Measurements from ENCODE around the gene CRACR2B. TPM values are rescaled to one million over a fixed set of nuclear protein-coding genes. Genes with fewer than 3 reads are reported as not detected.

The CRACR2B gene
- total RNA-seq, 1 donor from 2014 or later, result 40.5 TPM

DNA sequence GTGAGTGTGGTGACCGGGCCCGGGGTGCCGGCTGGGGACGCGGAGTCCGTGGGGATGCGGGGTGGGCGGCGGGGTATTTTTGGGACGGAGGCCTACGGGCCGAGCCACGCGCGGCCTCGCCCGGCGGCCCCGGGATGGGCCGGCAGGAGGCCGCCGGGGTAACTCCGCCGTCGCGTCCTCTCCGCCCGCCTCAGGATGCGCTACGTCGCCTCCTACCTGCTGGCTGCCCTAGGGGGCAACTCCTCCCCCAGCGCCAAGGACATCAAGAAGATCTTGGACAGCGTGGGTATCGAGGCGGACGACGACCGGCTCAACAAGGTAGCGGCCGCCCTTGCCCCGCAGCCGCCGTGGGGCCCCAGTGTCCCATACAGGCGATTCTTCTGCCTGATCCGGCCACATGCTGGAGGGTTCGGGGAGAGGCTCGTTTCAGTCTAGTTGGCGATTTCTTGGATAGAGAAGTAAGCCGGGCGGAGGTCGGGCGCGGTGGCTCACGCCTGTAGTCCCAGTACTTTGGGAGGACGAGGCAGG lies 17.6 kb upstream of the CRACR2B start:
- no peak for DNase-seq (ENCODE audit: low spot score)

DNA sequence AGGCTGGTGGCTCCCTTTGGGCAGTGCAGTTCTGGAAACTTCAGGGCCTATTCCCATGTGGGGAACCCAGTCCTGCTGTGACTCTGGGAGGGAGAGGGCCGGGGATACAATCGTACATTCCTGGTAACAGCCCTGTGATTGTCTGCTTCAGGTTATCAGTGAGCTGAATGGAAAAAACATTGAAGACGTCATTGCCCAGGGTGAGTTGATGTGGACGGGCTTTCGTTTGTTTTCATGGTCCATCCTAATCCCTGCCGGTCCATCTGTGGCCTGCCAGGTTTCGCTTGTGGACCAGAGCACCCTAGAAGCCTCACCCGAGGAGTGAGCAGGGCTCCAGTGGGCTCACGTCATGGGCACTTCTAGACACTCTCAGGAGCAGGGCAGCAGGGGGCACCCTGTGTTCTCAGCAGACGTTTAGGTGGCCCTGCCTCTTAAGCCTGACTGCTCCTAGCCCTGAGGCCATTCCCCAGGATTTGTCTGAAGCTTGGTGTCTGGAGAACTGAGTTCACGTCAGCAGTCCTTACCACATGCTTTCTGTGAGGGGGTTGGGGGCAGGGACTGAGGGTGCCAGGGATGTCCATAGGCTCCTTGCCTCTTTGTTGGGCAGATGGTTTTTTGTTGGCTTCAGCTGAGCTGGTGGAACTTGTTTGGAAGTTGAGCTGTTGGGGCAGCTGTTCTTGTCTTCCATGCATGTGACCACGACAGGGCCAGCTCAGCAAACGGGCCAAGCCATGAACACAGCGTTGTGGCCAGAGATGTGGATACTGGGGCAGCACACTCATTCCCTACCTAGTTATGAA lies 16.1 kb upstream of the CRACR2B start:
- no peak for DNase-seq (ENCODE audit: low spot score)

DNA sequence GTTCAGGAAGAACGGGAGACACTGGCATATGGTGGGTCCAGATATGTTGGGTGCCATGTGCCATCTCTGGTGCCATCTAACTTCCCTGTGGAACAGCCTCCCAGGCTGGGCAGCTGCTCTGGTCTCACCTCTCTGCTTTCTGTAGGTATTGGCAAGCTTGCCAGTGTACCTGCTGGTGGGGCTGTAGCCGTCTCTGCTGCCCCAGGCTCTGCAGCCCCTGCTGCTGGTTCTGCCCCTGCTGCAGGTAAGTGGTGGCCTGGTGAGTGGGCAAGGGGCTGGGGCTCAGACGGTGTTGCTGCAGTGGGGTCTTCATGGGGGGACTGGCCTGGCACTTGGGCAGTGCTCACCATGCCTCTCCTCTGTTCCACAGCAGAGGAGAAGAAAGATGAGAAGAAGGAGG lies 15.3 kb upstream of the CRACR2B start:
- no peak for DNase-seq (ENCODE audit: low spot score)

DNA sequence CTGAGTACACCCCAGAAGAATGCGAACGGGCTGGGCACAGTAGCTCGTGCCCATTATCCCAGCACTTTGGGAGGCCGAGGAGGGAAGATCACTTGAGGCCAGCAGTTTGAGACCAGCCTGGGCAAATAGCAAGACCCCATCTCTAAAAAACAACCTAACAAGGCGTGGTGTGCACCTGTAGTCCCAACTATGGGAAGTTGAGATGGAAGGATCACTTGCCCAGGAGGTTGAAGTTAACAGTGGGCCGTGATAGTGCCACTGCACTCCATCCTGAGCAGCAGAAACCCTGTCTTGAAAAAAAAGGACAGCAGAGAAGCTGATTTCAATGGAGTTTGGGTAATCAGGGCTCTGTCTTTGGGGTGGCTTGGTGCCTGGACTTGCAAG lies 14.7 kb upstream of the CRACR2B start:
- DNase-seq (ENCODE audit: low spot score), result no peak

DNA sequence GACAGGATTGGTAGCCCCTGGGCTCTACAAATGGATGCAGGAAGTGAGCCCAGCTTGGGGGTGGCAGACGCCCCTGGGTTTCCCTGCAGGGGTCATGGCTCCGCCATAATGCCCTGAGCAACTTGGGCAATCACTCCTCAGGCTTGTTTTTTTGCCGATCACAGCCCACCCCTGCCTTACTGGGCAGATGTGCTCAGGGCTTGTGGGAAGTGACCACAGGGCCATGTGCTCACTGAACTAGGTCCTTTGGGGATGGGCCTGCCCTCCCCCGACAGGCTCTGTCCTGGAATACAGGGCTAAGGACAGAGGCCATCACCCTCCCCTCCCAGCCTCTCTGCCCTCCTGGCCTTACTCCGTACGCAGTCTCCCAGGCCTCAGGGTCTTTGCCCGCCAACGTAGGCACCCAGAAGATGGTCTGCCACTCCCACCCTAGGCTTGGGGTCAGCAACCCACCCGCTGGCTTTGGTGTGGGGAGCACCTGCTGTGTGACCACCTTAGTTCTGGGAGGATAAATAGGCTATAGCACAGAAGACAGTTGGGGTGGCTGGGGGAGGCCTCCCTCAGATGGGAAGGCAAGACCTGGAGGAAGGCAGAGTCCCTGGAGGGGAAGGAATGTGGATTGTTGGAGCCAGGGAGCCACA lies 14.1 kb upstream of the CRACR2B start:
- DNase-seq (ENCODE audit: low spot score), result no peak

GRCh38 chr11:815675-816432 lies 11.9 kb upstream of the CRACR2B start:
- no peak for DNase-seq (ENCODE audit: low spot score)

DNA sequence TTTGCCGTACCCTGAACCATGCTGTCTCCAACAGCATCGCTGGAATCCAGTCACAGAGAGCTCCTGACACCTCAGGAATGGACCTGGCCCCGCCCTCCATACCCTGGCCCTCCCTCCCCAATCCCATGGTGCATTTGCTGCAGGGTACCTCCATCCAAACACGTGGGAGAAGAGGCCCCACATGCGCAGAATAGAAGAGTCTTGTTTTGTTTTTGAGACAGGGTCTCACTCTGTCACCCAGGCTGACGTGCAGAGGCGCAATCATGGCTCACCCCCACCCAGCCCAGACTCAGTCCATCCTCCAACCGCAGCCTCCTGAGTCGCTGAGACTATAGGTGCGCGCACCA lies 11.3 kb upstream of the CRACR2B start:
- DNase-seq (ENCODE audit: low spot score), result no peak

- no peak for DNase-seq (ENCODE audit: low spot score)
Observed at GRCh38 chr11:818396-819128, 9.2 kb upstream of the CRACR2B start, which contains the start of gene PNPLA2. Gene PNPLA2, plus strand, starts transcription at chr11:818914. Its CDS starts 805 bp downstream, at chr11:819719.

DNA sequence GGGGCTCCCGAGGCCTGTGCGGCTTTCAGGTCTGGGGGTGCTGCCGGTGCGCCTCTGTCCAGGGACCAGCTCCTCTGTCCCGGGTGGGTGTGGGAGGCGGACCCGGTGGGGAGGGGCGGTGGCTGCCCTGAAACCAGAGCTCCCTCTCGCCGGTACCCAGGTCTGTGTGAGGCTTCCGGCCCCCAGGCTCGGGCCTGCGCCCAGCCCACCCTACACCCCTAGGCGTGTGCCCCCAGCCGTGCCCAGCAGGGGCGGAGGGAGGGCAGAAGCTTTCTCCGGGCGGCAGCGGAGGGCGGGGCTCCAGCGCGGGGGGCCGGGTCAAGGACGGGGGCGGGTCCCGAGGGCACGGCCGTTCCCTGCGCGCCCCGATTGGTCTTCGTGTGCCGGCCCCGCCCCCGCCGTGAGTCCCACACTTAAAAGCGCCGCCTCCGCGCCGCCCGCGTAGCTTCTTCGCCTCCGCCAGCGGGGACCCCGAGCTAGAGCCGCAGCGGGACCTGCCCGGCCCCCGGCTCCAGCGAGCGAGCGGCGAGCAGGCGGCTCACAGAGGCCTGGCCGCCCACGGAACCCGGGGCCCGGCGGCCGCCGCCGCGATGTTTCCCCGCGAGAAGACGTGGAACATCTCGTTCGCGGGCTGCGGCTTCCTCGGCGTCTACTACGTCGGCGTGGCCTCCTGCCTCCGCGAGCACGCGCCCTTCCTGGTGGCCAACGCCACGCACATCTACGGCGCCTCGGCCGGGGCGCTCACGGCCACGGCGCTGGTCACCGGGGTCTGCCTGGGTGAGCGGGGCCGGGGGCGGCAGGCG lies 8.4 kb upstream of the CRACR2B start:
- peak; percentile 92 for DNase-seq (ENCODE audit: low spot score)

GRCh38 chr11:819943-820649 lies 7.6 kb upstream of the CRACR2B start:
- DNase-seq (ENCODE audit: low spot score), result peak; percentile 89

- DNase-seq (ENCODE audit: low spot score), result peak; percentile 78
Observed at GRCh38 chr11:820655-821511, 6.8 kb upstream of the CRACR2B start.

DNA sequence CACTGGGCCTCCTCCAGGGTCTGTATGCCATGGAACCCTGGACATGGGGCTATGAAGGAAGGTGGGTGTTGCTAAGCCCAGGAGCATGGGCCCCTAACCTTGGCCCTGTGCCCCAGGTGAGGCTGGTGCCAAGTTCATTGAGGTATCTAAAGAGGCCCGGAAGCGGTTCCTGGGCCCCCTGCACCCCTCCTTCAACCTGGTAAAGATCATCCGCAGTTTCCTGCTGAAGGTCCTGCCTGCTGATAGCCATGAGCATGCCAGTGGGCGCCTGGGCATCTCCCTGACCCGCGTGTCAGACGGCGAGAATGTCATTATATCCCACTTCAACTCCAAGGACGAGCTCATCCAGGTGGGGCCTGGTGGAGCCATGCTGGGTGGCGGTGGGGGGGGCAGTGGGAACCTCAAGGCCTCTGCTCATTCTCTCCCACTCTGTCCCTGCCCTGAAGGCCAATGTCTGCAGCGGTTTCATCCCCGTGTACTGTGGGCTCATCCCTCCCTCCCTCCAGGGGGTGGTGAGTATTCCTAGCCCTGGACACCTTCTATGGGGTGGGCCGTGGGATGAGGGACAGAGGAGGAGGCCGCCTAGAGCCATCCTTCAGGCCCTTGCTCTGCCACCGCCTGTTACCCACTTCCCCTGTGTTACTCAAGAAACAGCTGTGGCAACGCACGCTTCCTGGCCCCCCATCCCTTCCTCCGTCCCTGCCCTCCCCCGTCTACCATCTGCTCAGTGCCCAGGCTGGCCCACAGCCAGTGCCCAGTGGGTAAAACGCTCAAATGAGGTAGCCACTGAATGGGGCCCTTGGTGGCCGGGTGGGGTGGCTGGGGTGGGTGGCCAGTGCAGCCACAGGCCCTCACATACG lies 6.0 kb upstream of the CRACR2B start:
- DNase-seq (ENCODE audit: low spot score), result no peak

GRCh38 chr11:823441-824291 lies 4.1 kb upstream of the CRACR2B start:
- DNase-seq (ENCODE audit: low spot score), result no peak

- no peak for DNase-seq (ENCODE audit: low spot score)
Observed at GRCh38 chr11:824292-824880, 3.3 kb upstream of the CRACR2B start.

GRCh38 chr11:824942-825341 lies 2.8 kb upstream of the CRACR2B start:
- DNase-seq (ENCODE audit: low spot score), result no peak

DNA sequence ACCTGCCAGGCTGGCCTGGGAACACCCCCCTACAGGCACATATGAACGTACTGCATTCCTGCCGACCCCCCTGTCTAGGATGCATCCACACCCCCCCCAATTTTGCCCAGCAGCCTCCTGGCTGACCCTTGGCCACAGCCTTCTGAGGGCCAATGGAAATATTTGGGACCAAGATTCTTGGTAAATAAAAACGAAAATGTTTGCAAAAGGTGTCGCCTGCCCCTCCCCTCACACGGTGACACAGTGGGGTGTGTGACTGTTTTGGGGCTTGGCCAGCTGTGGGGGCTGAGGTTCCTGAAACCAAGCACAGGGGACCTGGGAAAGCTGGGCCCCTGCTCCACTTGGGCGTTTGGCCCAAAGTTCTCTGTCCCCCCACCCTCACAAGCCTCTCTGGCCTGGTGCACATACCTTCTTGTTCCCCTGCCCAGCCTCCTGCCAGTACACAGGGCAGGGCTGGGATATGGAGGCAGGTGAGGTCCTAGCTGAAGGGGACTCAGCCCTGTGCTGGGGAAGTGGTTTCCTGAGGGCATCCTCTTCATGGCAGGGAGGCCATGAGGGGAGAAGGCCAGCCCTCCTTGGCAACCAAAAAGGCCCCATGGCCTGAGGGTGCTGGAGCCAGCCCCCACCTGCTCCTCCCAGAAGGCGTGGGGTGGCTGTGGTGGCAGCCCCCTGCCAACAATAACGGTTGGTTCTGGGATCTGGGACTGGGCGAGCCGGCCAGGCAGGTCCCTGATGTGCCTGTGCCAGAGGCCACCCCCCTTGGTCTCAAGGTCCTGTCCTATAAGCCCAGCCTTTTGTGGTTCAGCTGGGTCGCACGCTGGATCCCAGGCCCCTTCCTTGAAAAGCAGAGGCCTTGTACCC lies 2.1 kb upstream of the CRACR2B start:
- no peak for DNase-seq (ENCODE audit: low spot score)
